Mucosa of gallbladder (tissue), 1 donor: ENCODE data around the gene DPPA4. TPM values are rescaled to one million over a fixed set of nuclear protein-coding genes. Genes with fewer than 3 reads are reported as not detected.
"Not testable (repeated sequence)": the region's sequence is repeated elsewhere in the genome, so short reads cannot be mapped to it uniquely, and the experiment has no call there.

ENCODE experiments used
- DNase-seq: peaks from one replicate; pipeline ENCODE4 v3.0.0-alpha.2; 2020; ENCODE audit warnings: low spot score
- total RNA-seq: library from RNA; stranded (reverse); gene quantifications from one replicate; pipeline ENCODE4 v1.2.1, GENCODE V29; 2021
- donor health status: DM: no; HTN: no; CAD: no.

Gene DPPA4, protein sequence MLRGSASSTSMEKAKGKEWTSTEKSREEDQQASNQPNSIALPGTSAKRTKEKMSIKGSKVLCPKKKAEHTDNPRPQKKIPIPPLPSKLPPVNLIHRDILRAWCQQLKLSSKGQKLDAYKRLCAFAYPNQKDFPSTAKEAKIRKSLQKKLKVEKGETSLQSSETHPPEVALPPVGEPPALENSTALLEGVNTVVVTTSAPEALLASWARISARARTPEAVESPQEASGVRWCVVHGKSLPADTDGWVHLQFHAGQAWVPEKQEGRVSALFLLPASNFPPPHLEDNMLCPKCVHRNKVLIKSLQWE
- total RNA-seq = 0.86 TPM

DNA sequence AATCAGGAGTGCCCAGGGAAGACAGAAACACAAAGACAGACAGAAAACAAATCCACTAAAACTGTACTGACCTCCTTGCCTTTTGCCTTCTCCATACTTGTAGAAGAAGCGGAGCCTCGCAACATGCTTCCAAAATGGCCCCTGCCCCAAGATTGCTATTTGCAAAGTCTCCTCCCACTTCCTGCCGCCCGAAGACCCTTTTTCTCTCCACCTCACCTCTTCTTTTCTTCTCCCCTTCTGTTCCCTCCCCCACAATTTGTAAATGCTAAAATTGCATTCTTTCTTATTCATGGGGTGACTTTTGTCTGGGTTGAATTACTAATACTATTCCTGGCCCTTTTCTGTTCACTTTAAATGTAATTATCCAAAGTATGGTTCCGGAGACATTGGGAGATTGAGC lies at the start of gene DPPA4:
Gene DPPA4, minus strand, starts transcription at position 154 of the 400 bp plus-strand sequence. Its CDS starts 29 bp downstream, at position 125.
- no peak for DNase-seq

DNA sequence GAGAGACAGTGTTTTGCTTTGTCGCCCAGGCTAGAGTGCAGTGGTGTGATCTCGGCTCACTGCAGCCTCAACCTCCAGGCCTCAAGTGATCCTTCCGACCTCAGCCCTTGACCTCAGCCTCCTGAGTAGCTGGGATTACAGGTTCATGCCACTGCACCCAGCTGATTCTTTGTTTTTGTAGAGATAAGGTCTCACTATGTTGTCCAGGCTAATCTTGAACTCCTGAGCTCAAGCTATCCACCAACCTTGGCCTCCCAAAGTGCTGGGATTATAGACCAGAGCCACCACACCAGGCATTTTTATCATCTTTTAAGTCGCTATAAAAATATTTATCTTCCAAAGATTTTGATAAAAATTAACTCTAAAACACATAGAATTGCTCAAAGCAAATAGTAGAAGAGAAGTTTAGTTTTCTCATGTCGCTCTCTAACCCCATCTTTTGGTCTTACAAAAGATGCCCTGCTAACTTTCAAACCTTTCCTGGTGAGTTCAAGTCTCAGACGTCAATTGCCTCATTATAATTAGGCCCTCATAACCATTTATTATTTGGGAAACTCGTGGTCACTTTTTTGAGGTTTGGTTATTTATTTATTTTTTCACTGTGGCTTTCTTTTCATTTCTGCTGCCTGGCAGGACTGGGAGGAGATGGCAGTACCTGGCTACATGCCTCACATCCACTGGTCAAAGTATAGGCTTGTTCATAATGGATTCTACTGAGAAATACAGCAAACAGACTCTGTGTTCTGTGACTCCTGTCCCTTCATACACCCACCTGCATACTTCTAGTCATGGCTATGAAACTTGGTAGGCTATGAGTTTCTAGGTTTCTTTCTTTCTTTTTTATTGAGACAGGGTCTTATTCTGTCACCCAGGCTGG lies 48.3 kb upstream of the DPPA4 start:
- no peak for DNase-seq

DNA sequence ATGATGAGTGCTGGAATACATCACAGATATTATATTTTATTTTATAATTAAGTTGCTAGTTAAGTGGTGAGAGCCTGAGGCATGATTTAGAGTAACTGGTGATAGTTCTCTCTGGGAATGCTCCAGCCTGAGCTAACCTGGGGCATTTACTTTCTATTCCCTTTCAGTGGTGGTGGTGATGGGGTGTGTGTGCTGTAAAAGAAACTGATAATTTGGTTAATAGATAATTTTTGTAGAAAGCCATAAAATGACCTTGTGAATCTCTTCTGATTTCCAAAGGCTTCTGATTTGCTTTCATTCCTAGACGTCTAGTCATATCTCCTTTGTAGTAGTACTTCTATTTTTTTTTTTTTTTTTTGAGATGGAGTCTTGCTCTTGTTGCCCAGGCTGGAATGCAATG lies 46.8 kb upstream of the DPPA4 start:
- no peak for DNase-seq

DNA sequence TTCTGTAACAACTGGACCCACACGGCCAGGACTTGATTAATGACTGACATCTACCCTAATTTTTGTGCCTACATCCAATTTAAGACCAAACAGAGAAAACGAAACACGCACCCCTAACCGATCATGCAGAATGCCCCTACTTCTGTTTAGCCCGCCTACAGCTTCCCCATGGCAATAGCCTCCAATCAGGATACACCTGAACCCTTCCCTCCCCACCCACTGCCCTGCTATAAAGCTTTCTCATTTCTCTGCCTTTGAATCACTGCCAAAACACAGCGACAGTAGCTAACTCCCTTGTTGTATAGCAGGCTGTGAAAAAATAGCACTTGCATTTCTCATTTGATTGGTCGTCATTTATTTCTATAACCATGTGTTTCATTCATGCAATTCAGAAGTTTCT lies 45.2 kb upstream of the DPPA4 start:
- no peak for DNase-seq

DNA sequence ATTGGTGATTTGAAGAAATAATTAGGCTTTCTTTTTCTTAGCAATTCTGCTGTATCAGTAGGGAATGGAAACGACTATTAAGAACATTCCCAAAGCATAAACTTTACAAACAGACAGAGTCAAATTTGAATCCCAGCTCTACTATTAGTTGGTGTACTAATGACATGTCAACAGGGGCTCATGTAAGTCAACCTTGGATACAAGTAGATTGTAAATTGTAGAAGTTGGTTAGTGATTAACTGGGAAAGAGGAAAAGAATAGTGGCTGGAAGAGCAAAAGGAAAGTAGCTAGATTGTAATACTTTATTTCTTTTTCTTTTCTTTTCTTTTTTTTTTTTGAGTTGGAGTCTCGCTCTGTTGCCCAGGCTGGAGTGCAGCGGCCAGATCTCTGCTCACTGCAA lies 38.6 kb upstream of the DPPA4 start:
- no peak for DNase-seq

DNA sequence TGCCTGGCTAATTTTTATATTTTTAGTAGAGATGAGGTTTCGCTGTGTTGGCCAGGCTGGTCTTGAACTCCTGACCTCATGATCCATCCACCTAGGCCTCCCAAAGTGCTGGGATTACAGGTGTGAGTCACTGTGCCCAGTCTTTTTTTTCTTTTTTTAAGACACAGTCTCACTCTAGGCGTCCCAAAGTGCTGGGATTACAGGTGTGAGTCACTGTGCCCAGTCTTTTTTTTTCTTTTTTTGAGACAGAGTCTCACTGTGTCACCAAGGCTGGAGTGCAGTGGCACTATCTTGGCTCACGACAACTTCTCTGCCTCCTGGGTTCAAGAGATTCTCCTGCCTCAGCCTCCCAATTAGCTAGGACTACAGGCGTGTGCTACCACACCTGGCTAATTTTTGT lies 37.1 kb upstream of the DPPA4 start:
- DNase-seq = not testable (repeated sequence)

DNA sequence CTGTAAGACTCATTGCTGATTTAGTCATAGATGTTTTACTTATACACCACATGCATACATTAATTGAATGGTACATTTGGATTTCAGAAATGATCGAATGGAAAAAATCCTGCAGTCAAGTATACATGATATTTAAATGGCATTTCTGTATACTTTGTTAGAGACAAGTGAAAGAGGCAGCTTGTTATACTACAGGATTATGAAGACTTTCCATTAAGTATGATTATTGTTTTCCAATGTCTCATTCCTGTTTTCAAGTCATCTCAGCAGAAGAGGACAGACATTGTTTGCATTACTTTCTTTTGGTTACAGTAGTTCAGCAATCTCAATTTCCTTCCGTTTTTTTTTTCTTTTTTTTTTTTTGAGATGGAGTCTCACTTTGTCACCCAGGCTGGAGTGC lies 36.6 kb upstream of the DPPA4 start:
- DNase-seq = no peak

DNA sequence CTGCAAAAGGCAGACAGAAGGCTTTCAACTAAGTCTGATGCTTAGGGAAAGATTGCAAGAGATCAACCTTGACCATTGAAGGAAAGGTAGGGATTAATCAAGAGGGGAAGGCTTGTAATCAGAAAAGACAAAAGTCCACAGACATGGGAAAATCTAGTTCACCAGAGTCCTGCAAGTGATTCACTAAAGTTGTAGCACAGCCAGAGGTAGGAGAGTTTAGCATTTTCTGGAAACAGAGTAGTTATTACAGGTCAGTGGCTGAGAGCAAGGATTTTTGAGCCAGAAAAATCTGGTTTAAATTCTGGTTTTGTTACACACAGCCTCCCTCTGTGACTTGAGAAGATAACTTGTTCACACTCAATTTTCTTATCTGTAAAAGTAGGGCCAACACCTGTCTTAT lies 35.3 kb upstream of the DPPA4 start:
- no peak for DNase-seq

DNA sequence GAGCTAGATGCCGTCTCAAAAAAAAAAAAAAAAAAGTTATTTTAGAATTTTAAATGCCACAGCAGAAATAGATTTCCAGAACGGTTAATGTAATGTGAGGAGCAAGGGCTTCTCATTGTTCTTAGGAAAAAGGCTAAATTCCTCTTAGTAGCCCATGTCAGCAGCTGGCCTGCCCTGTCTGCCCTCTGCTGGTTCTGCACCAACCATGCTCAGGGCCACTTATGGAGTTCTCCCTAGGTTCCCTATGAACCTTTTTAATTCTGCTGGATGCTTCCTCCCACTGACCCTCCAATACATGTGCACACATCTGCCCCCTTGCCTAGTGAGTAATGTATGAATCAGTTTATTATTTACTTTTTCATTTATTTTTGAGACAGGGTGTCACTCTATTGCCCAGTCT lies 32.2 kb upstream of the DPPA4 start:
- DNase-seq = no peak

DNA sequence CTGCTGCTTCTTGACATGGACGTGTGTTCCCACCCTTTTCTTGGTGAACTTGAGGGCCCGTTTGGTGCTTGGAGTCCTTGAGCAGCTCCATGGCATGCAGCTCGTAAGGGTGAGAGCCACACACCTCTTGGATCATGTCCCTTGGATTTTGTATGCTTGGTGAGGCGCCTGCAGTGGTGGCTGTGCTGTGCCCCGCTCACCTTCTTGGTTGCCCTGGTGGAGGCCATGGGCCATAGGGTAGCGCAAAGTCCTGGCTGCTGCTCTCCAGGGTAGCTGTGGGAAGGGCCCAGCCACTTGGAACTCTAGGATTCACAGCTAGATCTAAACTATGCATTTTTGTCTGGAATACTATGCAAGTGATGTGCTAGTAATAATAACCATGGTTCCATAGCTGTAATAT lies 26.7 kb upstream of the DPPA4 start:
- no peak for DNase-seq

DNA sequence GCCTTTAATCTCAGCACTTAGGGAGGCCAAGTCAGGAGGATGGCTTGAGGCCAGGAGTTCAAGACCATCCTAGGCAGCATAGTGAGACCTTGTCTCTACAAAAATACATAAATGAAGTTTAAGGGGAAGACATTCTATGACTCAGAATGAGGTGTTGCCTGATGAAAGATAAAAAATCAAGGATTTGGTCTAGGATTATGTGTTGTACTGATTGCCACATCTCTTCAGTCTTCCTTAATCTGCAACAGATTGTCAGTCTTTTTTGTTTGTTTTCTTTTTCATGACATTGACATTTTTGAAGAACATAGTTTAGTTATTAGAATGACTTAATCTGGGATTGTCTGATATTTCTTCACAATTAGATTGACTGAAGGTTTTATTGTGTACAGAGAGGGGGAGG lies 26.3 kb upstream of the DPPA4 start:
- DNase-seq = no peak

DNA sequence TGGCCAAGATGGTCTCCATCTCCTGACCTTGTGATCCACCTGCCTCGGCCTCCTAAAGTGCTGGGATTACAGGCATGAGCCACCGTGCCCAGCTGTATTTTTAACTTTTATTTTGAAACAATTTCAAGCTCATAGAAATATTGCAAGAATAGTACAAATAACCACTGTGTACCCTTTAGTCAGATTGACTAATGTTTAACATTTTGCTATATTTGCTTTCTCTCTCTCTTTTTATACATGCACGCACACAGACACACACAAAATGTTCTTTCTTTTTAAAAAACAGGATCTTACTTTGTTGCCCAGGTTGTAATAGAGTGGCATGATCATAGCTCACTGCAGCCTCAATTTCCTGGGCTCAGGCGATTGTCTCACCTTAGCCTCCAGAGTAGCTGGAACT lies 25.5 kb upstream of the DPPA4 start:
- no peak for DNase-seq

DNA sequence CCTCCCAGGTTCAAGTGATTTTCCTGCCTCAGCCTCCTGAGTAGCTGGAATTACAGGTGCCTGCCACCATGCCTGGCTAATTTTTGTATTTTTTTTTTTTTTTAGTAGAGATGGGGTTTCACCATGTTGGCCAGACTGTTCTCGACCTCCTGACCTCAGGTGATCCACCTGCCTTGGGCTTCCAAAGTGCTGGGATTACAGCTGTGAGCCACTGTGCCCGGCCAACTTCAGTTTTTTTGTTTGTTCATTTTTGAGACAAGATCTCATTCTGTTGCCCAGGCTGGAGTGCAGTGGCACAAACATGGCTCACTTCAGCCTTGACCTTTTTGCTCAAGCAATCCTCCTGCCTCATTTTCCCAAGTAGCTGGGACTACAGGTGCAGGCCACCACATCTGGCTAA lies 21.5 kb upstream of the DPPA4 start:
- DNase-seq = not testable (repeated sequence)

DNA sequence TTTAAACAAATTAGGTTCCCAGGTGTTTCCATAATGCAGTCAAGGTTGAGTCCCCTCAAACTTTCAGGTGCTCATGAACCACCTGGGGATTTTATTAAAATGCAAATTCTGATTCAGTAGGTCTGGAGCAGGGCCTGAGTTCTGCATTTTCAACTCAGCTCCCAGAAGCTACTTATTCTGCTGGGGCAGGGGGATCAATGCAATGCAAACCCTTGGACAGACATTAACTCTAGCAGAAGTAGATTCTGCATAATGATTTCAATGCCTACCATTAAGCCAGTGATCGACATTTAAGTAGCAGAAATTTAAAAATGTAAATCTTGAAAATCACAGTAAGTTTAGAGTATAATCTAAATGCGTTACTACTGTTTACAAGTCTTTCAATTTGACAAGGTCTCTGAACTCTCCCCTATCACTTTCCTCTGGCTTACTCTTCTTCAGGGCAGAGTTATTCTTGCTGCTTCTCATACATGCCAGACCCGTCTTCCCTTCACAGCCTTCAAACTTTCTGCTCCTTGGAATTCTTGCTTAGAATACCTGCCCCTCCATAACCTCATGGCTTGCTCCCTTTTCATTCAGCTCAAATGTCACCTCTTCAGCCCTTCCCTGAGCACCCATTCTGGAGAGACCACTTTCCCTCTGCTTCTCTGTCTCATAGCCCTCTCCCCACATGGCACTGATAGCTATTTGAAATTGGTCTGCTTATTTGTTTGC lies 19.3 kb upstream of the DPPA4 start:
- no peak for DNase-seq

DNA sequence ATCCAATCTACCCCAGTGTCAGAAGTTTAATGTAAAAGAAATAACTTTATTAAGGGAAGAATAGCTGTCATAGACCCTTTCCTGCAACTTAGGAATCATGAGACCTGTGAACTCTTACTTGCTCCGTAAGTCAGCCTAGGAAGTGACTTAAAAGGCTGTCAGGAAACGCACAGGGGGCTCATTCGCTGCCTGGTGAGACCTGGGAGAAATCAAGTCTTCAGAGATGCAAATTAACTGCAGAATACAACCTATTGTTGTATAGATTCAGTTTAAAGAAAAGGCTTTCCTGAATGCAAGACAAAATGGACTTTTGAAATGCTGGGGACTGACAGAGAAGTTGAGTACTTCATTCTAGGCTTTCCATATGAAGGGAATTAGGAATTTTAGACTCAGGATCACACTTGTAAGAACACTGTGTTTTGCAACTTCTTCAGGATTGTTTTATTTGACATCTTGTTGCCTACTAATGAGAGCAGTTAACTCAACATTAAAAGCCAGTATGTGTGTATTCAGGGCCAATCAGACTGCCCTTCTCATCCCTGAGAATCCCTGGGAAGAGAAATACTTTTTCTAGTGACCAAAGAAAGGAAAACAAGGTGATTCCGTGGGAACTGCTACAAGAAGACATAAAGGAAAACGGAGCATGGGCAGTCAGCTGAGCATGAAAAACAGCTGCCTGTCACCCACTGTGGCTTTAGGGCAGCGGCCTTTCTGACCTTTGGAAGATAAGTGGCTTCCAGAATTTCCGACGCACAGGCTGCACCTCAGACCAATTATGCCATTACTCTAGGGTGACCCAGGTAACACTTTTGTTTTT lies 18.5 kb upstream of the DPPA4 start:
- no peak for DNase-seq

DNA sequence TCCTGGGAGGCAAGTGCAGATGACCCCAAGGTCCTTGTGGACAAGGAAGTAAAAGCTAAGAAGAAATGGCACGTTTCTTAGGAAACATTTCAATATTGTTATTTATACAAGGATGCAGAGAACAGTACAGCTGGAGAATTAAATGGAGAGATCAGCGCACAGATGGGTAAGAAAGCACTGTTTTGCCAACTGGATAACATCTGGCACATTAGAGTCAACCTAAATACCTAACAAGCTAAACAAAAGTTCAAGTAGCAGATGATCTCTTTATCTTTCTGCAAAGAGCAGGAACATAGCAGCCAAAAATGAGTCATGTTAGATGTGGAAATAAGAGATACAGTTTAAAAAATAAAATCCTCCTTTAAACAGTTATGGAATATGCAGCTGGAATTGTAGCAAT lies 15.7 kb upstream of the DPPA4 start:
- no peak for DNase-seq

DNA sequence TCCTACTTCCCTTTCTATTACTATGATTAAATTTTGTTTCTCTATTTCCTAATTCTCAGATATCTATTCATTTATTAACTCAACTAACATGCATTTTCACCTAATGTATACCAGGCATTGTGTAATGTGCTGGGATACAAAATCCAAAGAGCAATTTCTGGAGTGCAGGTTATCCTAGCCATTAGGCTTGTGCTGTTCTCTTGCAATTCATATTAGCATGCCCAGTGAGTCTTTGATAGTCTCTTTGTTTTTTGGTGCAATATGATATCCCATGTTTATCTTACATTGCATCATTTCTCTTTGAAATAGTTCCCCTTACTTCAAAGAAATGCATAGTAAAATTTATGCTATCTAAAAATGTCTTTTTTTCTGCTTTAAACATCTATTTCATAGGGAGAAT lies 13.9 kb upstream of the DPPA4 start:
- no peak for DNase-seq

DNA sequence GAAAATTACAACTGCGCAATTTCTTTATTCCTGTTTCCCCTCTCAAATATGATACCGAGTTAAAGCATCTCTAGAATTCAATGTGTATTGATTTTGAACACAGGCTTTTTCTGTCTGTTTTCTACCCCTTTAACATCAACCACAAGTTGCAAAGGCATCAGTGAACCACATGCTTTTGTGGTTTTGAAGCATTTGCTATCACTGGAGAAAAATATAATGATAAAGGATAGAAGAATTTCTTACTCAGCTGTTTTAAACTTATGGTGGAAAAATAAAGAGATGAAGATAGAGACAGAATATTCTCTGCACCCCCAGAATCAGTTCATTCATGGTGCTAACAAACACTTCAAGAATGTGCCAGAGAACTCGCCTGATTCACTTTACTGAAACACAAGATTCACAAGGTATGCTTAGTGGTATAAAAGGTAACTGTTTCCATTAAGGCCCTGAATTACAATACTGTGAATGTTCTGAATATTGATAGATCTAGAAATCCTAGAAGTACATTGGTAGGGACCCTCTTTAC lies 9.5 kb upstream of the DPPA4 start:
- no peak for DNase-seq

DNA sequence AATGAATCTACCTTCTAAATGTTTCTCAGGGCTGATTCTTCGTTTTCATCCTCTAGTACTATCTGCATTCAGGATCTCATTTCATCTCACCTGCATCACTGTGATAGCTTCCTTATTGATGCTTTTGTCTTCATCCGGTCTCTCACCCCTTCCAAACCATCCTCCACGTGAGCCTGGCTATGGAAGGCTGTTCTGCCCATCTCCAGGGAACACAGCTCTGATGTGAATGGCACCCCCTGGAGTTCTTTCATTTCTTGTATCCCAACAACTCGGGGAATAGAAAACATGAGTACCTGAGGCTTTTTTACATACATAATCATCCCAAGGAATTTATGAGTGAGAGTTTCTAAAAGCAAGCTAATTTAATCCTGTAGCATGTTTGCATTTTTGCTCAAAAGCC lies 8.8 kb upstream of the DPPA4 start:
- no peak for DNase-seq

DNA sequence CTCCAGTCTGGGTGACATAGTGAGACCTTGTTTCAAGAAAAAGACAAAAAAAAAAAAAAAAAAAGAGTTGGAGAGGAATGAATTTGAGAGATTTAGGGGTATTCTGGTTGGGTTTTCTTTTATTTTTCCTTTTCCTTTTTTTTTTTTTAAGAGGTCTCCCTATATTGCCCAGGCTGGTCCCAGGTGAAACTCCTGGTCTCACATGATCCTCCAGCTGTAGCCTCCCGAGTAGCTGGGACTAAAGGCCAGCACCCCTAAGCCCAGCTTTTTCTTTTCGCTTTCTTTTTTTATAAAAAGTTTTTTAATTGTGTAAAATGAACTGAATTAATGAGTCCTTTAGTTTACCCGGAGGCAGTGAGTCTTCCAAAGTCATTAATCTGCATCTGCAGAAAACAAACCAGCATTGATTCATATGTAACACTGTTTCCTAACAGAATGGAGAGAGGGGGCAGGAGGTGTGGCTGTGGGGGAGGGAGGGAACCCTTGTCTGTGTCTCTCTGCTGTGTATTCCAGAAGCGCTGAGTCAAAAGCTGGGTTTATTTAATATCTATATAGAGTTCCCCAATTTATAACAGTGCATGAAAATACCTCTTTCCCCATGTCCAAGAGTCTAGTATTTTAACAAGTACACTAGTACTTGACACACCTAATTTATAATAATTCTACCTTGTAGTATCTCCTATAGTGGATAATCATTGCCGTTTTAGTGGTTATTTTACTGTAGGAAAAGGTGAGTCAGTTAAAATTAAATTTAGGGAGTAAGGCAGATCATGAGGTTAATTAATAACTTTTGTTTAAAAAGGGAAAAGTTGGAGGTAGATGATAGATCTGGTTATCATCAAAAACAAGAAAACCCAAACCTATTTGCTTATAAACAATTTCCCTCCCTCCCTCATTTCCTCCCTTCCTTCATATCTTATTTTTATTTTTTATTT lies 2.6 kb upstream of the DPPA4 start:
- no peak for DNase-seq
